ENCODE data around the gene SCGB1A1. TPM values are rescaled to one million over a fixed set of nuclear protein-coding genes. Genes with fewer than 3 reads are reported as not detected.

SCGB1A1 gene
- total RNA-seq, 6 experiments from 2014 or later: not detected

DNA sequence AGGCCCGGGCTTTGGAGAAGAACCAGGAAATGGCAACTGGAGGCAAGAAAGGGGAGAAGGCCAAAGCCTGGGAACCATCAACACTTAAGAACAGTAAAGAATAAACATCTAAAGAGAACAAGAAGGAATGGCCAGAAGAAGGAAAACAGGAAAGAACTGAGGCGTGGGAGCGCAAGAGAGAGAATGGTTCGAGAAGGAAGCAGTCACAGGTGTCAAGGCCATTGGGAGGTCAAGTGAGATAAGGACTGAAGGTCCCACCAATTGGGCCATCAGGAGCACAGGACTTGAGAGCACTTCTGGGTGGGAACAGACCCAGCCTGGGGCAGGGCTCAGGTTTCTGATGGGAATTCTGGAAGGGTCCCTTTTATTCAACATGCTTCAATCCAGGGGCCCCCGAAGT, 697 bp upstream of the SCGB1A1 start:
- TF ChIP-seq, protein P1, sequence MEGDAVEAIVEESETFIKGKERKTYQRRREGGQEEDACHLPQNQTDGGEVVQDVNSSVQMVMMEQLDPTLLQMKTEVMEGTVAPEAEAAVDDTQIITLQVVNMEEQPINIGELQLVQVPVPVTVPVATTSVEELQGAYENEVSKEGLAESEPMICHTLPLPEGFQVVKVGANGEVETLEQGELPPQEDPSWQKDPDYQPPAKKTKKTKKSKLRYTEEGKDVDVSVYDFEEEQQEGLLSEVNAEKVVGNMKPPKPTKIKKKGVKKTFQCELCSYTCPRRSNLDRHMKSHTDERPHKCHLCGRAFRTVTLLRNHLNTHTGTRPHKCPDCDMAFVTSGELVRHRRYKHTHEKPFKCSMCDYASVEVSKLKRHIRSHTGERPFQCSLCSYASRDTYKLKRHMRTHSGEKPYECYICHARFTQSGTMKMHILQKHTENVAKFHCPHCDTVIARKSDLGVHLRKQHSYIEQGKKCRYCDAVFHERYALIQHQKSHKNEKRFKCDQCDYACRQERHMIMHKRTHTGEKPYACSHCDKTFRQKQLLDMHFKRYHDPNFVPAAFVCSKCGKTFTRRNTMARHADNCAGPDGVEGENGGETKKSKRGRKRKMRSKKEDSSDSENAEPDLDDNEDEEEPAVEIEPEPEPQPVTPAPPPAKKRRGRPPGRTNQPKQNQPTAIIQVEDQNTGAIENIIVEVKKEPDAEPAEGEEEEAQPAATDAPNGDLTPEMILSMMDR (IDR thresholded peaks at IDR 0.05): no peak
- no peaks in the 10 kb centered on the region for H3K36me3 Mint-ChIP-seq (ENCODE audit: low read depth)
- H3K27me3 Mint-ChIP-seq (ENCODE audit: insufficient read depth): peaks cover 14% of the 10 kb centered on the region
- peaks cover 10% of the 10 kb centered on the region for H3K4me1 Mint-ChIP-seq (ENCODE audit: low read depth)
- H3K27ac Mint-ChIP-seq: no peak overlapping the region
- H3K4me3 Mint-ChIP-seq: no peak overlapping the region
- H3K9me3 Mint-ChIP-seq: no peaks in the 10 kb centered on the region
- no peak for DNase-seq

DNA sequence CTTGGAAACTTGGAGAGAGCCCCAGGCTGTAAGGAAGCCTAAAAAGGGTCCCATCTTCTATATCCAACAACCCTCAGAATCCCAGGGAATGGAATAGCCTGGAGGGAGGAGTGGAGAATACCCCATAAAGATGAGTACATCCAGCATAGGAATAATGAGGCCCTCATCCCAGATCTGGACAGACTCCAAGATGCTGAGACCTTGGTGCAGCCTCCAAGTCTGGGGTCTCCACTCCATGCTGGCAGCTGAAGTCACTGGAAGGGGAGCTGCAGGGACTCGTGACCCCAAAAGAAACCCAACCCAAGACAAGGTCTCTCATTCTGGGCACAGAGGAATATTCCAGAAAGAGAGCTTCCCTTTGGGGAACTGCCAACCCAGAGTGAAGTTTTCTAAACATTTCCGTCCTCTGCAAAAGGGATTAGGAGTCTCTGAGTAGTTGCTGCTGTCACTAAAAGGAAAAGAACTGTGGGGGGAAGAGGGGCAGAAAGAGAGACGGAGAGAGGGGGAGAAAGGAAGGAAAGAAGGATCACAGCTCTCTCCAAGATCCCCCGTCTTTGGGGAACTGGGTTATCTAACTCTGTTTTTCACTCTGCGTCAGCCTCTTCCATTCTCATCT, 589 bp downstream of the SCGB1A1 start:
- peaks cover 10% of the 10 kb centered on the region for H3K4me1 Mint-ChIP-seq (ENCODE audit: low read depth)
- no peak overlapping the region for H3K27ac Mint-ChIP-seq
- DNase-seq: no peak
- no peaks in the 10 kb centered on the region for H3K9me3 Mint-ChIP-seq
- TF ChIP-seq, protein P1 (IDR thresholded peaks at IDR 0.05): no peak
- no peaks in the 10 kb centered on the region for H3K36me3 Mint-ChIP-seq (ENCODE audit: low read depth)
- peaks cover 15% of the 10 kb centered on the region for H3K27me3 Mint-ChIP-seq (ENCODE audit: insufficient read depth)
- H3K4me3 Mint-ChIP-seq: no peak overlapping the region

DNA sequence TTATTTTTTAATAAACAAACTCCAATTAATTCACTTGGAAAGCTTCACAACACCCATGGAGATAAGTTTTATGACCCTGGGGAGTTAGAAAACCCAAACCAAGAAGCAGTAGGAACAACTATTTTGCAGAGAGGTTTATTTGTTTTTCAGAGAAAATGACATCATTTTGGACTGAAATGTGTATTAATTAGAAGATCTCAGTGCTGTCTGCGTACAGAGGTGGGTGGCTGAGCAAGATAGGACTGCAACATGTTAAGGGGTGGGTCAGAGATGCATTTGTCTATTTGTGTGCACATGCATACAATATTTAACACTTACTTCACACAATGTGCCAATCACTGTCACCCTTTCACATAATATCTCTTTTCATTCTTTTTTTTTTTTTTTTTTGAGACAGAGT, 1.1 kb downstream of the SCGB1A1 start:
- Mint-ChIP-seq H3K36me3 (ENCODE audit: low read depth) (no peaks in the 10 kb centered on the region), H3K4me1 (ENCODE audit: low read depth) (peaks cover 10% of the 10 kb centered on the region), H3K27ac (no peak overlapping the region), H3K9me3 (no peaks in the 10 kb centered on the region), H3K4me3 (no peak overlapping the region), H3K27me3 (ENCODE audit: insufficient read depth) (peaks cover 17% of the 10 kb centered on the region)
- TF ChIP-seq, protein P1 (IDR thresholded peaks at IDR 0.05): no peak
- no peak for DNase-seq

DNA sequence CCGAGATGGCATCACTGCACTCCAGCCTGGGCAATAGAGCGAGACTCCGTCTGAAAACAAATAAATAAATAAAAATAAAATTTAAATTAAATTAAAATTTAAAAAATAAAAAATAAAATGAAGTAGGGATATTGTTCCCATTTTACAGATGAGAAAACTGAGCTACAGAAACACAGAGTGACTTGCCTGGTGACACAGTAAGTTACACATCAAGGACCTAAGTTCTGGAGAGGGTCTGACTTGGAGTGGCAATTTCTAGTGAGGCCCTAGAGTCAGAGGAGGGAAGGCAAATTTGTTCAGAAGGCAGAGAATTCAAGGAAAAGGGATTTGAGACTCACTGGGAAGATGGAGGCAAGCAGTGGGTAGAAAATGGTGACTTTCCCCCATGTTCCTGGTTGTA, 2.0 kb downstream of the SCGB1A1 start:
- DNase-seq: no peak
- TF ChIP-seq, protein P1 (IDR thresholded peaks at IDR 0.05): no peak
- Mint-ChIP-seq H3K27me3 (ENCODE audit: insufficient read depth) (peaks cover 17% of the 10 kb centered on the region), H3K36me3 (ENCODE audit: low read depth) (no peaks in the 10 kb centered on the region), H3K9me3 (no peaks in the 10 kb centered on the region), H3K4me1 (ENCODE audit: low read depth) (peaks cover 11% of the 10 kb centered on the region), H3K4me3 (no peak overlapping the region), H3K27ac (no peak overlapping the region)

DNA sequence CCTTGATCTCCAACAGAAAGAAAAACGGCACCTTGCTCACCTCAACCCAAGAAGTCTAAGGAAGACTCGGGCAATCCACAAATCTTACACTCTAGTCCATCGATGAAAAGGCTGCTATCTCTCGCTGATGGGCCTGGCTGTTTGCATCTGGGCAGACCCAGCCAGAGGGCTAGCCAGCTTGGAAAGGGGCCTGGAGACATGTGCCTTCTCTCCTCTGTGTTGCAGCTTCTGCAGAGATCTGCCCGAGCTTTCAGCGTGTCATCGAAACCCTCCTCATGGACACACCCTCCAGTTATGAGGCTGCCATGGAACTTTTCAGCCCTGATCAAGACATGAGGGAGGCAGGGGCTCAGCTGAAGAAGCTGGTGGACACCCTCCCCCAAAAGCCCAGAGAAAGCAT, 3.2 kb downstream of the SCGB1A1 start:
- Mint-ChIP-seq H3K9me3 (no peaks in the 10 kb centered on the region), H3K4me1 (ENCODE audit: low read depth) (peaks cover 22% of the 10 kb centered on the region), H3K36me3 (ENCODE audit: low read depth) (no peaks in the 10 kb centered on the region), H3K27ac (no peak overlapping the region), H3K4me3 (no peak overlapping the region), H3K27me3 (ENCODE audit: insufficient read depth) (peaks cover 17% of the 10 kb centered on the region)
- TF ChIP-seq, protein P1 (IDR thresholded peaks at IDR 0.05): no peak
- DNase-seq: no peak

DNA sequence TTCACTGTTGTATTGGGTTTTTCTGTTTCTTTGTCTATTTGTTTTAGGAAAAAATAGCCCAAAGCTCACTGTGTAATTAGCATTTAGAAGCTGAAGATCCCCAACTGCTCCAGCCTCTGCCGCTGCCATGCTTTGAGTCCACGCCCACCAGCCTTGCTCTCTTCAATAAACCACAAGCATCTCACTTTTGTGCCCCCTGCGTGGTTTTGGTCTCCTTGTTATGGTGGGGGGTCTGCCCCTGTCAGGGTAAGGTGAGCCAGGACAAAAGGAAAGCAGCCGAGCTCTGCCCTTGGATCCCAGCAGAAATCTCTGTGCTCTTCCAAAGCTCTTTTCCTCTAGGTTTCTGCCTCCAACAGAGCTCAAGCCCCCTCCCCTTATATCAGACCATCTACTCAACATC, 4.2 kb downstream of the SCGB1A1 start:
- no peaks in the 10 kb centered on the region for H3K36me3 Mint-ChIP-seq (ENCODE audit: low read depth)
- no peaks in the 10 kb centered on the region for H3K9me3 Mint-ChIP-seq
- no peak overlapping the region for H3K4me3 Mint-ChIP-seq
- TF ChIP-seq, protein P1 (IDR thresholded peaks at IDR 0.05): no peak
- no peak for DNase-seq
- peaks cover 32% of the 10 kb centered on the region for H3K4me1 Mint-ChIP-seq (ENCODE audit: low read depth)
- H3K27me3 Mint-ChIP-seq (ENCODE audit: insufficient read depth): peaks cover 17% of the 10 kb centered on the region
- H3K27ac Mint-ChIP-seq: no peak overlapping the region
